Urinary bladder (tissue), 4 donors: ENCODE data around the gene OSTM1. TPM values are rescaled to one million over a fixed set of nuclear protein-coding genes. Genes with fewer than 3 reads are reported as not detected.

Source experiments
- DNase-seq: peaks from one replicate; pipeline ENCODE4 v3.0.0-alpha.2; 2015; ENCODE audit errors: extremely low spot score
- H3K27ac ChIP-seq: one replicate; pipeline ENCODE4 v1.5.1; 2013; ENCODE audit warnings: low read depth, mild to moderate bottlenecking, moderate library complexity
- H3K36me3 ChIP-seq: one replicate; pipeline ENCODE4 v1.6.1; 2013; ENCODE audit warnings: mild to moderate bottlenecking, moderate library complexity; ENCODE audit not compliant: insufficient read depth
- H3K4me1 ChIP-seq: one replicate; pipeline ENCODE4 v1.6.1; 2013; ENCODE audit warnings: mild to moderate bottlenecking, moderate library complexity; ENCODE audit not compliant: insufficient read depth
- H3K4me3 ChIP-seq: one replicate; pipeline ENCODE4 v1.5.1; 2013; ENCODE audit warnings: low read depth, low read length
- whole genome bisulfite sequencing: extraction: QIAGEN DNeasy Blood & Tissue Kit; methylation state at CpG from one replicate; pipeline ENCODE4 v1.1.7; 2013; 5-methylcytosine and 5-hydroxymethylcytosine counted together
- polyA plus RNA-seq: library from polyadenylated mRNA; stranded (reverse); fragments of 200-250 nt; gene quantifications from one replicate; pipeline ENCODE4 v1.2.3, GENCODE V29; 2013
- total RNA-seq: library from RNA; depleted of rRNA; stranded (reverse); fragments of >200 nt; gene quantifications from one replicate; pipeline ENCODE4 v1.2.3, GENCODE V29; 2014
- donor health status: healthy with polysubstance abuse.
- donor health status: healthy.

Gene OSTM1
- total and polyA plus RNA-seq, 2 donors, result 36.0 to 37.0 TPM

GRCh38 chr6:108113557-108114519 is 39.3 kb upstream of the OSTM1 start:
- H3K27ac ChIP-seq, result no peak overlapping the region
- no peak overlapping the region for H3K4me3 ChIP-seq
- DNase-seq, result no peak
- WGBS, result 20% methylated on average over 39 of the region's 39 CpGs
- H3K4me1 ChIP-seq, result no peaks in the 10 kb centered on the region
- no peaks in the 10 kb centered on the region for H3K36me3 ChIP-seq

- no peak for DNase-seq
- H3K27ac ChIP-seq, result no peak overlapping the region
- no peak overlapping the region for H3K4me3 ChIP-seq
- H3K36me3 ChIP-seq, result no peaks in the 10 kb centered on the region
- H3K4me1 ChIP-seq, result no peaks in the 10 kb centered on the region
These were observed 33.8 kb upstream of the OSTM1 start for GRCh38 chr6:108108374-108108773.

- Histone ChIP-seq H3K4me1 (no peaks in the 10 kb centered on the region), H3K36me3 (no peaks in the 10 kb centered on the region), H3K27ac (no peak overlapping the region), H3K4me3 (no peak overlapping the region)
- WGBS, result 100% methylated on average over 1 of the region's 1 CpG
- no peak for DNase-seq
These were observed 32.6 kb upstream of the OSTM1 start for GRCh38 chr6:108107102-108107501.

GRCh38 chr6:108106694-108107093 is 32.2 kb upstream of the OSTM1 start:
- Histone ChIP-seq H3K36me3 (no peaks in the 10 kb centered on the region), H3K27ac (no peak overlapping the region), H3K4me1 (no peaks in the 10 kb centered on the region), H3K4me3 (no peak overlapping the region)
- 79% methylated on average over 1 of the region's 1 CpG for WGBS
- DNase-seq, result no peak

- Histone ChIP-seq H3K27ac (no peak overlapping the region), H3K4me3 (no peak overlapping the region), H3K4me1 (no peaks in the 10 kb centered on the region), H3K36me3 (no peaks in the 10 kb centered on the region)
- WGBS, result 86% methylated on average over 5 of the region's 5 CpGs
- DNase-seq, result no peak
These were observed 31.7 kb upstream of the OSTM1 start for GRCh38 chr6:108106261-108106660.

- H3K4me3 ChIP-seq, result no peak overlapping the region
- H3K4me1 ChIP-seq, result no peaks in the 10 kb centered on the region
- H3K27ac ChIP-seq, result no peak overlapping the region
- DNase-seq, result no peak
- WGBS, result 92% methylated on average over 1 of the region's 1 CpG
- H3K36me3 ChIP-seq, result no peaks in the 10 kb centered on the region
These were observed 31.0 kb upstream of the OSTM1 start for GRCh38 chr6:108105571-108105970.

GRCh38 chr6:108102965-108103364 is 28.4 kb upstream of the OSTM1 start:
- H3K27ac ChIP-seq, result no peak overlapping the region
- no peak overlapping the region for H3K4me3 ChIP-seq
- WGBS, result 73% methylated on average over 3 of the region's 3 CpGs
- H3K36me3 ChIP-seq, result no peaks in the 10 kb centered on the region
- no peak for DNase-seq
- no peaks in the 10 kb centered on the region for H3K4me1 ChIP-seq

- DNase-seq, result no peak
- H3K4me3 ChIP-seq, result no peak overlapping the region
- no peak overlapping the region for H3K27ac ChIP-seq
- WGBS, result 85% methylated on average over 2 of the region's 2 CpGs
- H3K4me1 ChIP-seq, result no peaks in the 10 kb centered on the region
- H3K36me3 ChIP-seq, result no peaks in the 10 kb centered on the region
These were observed 25.5 kb upstream of the OSTM1 start for GRCh38 chr6:108100003-108100402.

- DNase-seq, result no peak
- H3K4me1 ChIP-seq, result no peaks in the 10 kb centered on the region
- no peaks in the 10 kb centered on the region for H3K36me3 ChIP-seq
- WGBS, result 92% methylated on average over 1 of the region's 1 CpG
- H3K27ac ChIP-seq, result no peak overlapping the region
- no peak overlapping the region for H3K4me3 ChIP-seq
These were observed 23.3 kb upstream of the OSTM1 start for GRCh38 chr6:108097882-108098281.

- WGBS, result 83% methylated on average over 4 of the region's 4 CpGs
- no peak for DNase-seq
These were observed 19.3 kb upstream of the OSTM1 start for GRCh38 chr6:108093781-108094300.

GRCh38 chr6:108091288-108091687 is 16.7 kb upstream of the OSTM1 start:
- H3K27ac ChIP-seq, result no peak overlapping the region
- H3K36me3 ChIP-seq, result no peaks in the 10 kb centered on the region
- H3K4me3 ChIP-seq, result no peak overlapping the region
- no peaks in the 10 kb centered on the region for H3K4me1 ChIP-seq
- no peak for DNase-seq

More at GRCh38 chr6:108093781-108094300, 19.3 kb upstream of the OSTM1 start:
- Histone ChIP-seq H3K27ac (no peak overlapping the region), H3K4me1 (no peaks in the 10 kb centered on the region), H3K36me3 (no peaks in the 10 kb centered on the region), H3K4me3 (no peak overlapping the region)

GRCh38 chr6:108083349-108083748 is 8.8 kb upstream of the OSTM1 start:
- Histone ChIP-seq H3K36me3 (no peaks in the 10 kb centered on the region), H3K4me3 (no peak overlapping the region), H3K27ac (no peak overlapping the region), H3K4me1 (no peaks in the 10 kb centered on the region)
- DNase-seq, result no peak
- WGBS, result 92% methylated on average over 5 of the region's 5 CpGs

GRCh38 chr6:108082539-108082938 is 8.0 kb upstream of the OSTM1 start:
- no peaks in the 10 kb centered on the region for H3K4me1 ChIP-seq
- H3K27ac ChIP-seq, result no peak overlapping the region
- 93% methylated on average over 1 of the region's 1 CpG for WGBS
- no peak overlapping the region for H3K4me3 ChIP-seq
- no peaks in the 10 kb centered on the region for H3K36me3 ChIP-seq
- DNase-seq, result no peak

- H3K27ac ChIP-seq, result no peak overlapping the region
- no peak overlapping the region for H3K4me3 ChIP-seq
- no peaks in the 10 kb centered on the region for H3K4me1 ChIP-seq
- no peaks in the 10 kb centered on the region for H3K36me3 ChIP-seq
- WGBS, result 59% methylated on average over 2 of the region's 2 CpGs
- no peak for DNase-seq
These were observed 5.7 kb upstream of the OSTM1 start for GRCh38 chr6:108080010-108080780.
